Measurements from ENCODE around the gene SRGAP1.

DNA sequence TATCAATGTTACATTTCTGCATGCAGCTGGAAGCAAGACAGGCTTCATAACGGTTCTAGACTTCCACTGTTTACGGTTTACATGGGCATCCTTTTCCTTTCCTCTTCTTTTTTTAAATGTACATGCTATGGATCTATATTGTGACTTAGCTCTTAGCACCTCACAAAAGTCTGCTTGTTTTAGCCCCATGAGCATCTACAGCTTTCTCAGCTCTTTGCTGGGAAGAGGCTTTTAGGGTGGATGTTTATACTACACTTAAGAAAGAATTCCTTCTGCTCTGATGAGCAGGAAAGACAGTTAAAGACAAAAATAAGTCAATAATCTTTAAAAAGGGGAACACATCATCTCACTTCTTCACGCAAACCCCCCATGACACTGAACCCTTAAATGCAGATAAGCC, 326.2 kb downstream of the SRGAP1 start:
- TF ChIP-seq CTCF (IDR thresholded peaks at IDR 0.05; ENCODE audit: low read length) (no peak), EZH2 (optimal IDR thresholded peaks at IDR 0.05; ENCODE audit: low read depth, low read length) (no peak)
